Measurements from ENCODE around the gene VAMP1. TPM values are rescaled to one million over a fixed set of nuclear protein-coding genes. Genes with fewer than 3 reads are reported as not detected.
A peak's percentile ranks its signal among the peaks of the same experiment; 100 is the strongest.
"Not testable (repeated sequence)": the region's sequence is repeated elsewhere in the genome, so short reads cannot be mapped to it uniquely, and the experiment has no call there.

VAMP1 gene
- total RNA-seq, 1 donor from 2014 or later, result 52.8 TPM

DNA sequence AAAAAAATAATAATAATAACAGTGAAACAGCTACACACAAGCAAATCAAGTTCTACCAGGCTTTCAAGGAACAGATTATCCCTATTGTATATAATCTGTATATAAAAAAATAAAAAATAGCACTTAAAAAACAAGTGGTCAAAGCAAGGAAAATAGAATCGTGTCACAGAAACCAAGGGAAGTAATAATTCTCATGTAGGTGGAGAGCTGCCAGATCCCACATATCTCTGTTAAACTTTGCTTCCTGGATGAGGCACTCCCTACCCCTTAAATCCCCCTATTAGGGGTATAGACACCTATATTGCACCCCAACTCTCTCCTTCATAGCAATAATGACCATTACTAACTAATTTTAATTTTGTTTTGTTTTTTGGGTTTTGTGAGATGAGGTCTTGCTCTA is 30.1 kb downstream of the VAMP1 start:
- no peak for DNase-seq (ENCODE audit: low spot score)
- Mint-ChIP-seq H3K36me3 (ENCODE audit: low read depth) (peaks cover 4% of the 10 kb centered on the region), H3K4me1 (ENCODE audit: low read depth) (peaks cover 56% of the 10 kb centered on the region), H3K27ac (no peak overlapping the region), H3K27me3 (ENCODE audit: insufficient read depth) (no peaks in the 10 kb centered on the region), H3K4me3 (no peak overlapping the region), H3K9me3 (no peaks in the 10 kb centered on the region)
- intact Hi-C loops (cut with micrococcal nuclease), result no loop called here

DNA sequence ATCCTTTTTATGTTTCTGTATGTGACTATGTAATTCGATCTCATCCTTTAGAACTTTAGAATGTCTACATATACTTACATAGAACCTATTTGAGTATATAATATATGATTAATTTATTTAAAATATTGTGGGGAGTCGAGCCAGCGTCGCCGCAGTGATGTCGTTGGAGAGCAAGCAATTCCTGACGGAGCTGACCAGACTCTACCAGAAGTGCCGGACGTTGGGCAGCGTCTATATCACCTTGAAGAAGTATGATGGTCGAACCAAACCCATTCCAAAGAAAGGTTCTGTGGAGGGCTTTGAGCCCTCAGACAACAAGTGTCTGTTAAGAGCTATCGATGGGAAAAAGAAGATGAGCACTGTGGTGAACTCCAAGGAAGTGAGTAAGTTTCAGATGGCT is 32.1 kb downstream of the VAMP1 start:
- peak overlapping the region; percentile 9 for H3K27ac Mint-ChIP-seq
- no peak for DNase-seq (ENCODE audit: low spot score)
- peaks cover 1% of the 10 kb centered on the region for H3K36me3 Mint-ChIP-seq (ENCODE audit: low read depth)
- intact Hi-C loops (cut with micrococcal nuclease), result no loop called here
- no peak overlapping the region for H3K4me3 Mint-ChIP-seq
- no peaks in the 10 kb centered on the region for H3K27me3 Mint-ChIP-seq (ENCODE audit: insufficient read depth)
- peaks cover 51% of the 10 kb centered on the region for H3K4me1 Mint-ChIP-seq (ENCODE audit: low read depth)
- no peaks in the 10 kb centered on the region for H3K9me3 Mint-ChIP-seq

DNA sequence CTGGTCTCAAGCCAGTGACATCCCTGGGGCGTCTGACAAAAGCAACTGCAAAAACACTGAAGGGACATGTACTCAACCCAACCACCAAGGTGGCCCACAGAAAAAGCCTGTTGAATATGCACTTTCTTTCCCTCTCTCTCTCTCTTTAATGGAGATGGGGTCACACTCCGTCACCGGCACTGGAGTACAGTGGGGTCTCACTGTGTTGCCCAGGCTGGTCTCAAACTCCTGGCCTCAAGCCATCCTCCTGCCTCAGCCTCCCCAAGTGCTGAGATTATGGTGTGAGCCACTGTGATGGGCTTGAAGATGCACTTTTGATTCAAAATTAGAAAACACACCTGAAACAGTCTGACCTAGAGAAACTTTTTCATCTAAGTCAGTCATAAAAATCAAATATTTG is 32.9 kb downstream of the VAMP1 start:
- DNase-seq (ENCODE audit: low spot score), result no peak
- Mint-ChIP-seq H3K9me3 (no peaks in the 10 kb centered on the region), H3K36me3 (ENCODE audit: low read depth) (peaks cover 1% of the 10 kb centered on the region), H3K4me1 (ENCODE audit: low read depth) (peaks cover 51% of the 10 kb centered on the region), H3K27me3 (ENCODE audit: insufficient read depth) (no peaks in the 10 kb centered on the region), H3K4me3 (no peak overlapping the region), H3K27ac (peak overlapping the region; percentile 65)
- intact Hi-C loops (cut with micrococcal nuclease), result no loop called here

DNA sequence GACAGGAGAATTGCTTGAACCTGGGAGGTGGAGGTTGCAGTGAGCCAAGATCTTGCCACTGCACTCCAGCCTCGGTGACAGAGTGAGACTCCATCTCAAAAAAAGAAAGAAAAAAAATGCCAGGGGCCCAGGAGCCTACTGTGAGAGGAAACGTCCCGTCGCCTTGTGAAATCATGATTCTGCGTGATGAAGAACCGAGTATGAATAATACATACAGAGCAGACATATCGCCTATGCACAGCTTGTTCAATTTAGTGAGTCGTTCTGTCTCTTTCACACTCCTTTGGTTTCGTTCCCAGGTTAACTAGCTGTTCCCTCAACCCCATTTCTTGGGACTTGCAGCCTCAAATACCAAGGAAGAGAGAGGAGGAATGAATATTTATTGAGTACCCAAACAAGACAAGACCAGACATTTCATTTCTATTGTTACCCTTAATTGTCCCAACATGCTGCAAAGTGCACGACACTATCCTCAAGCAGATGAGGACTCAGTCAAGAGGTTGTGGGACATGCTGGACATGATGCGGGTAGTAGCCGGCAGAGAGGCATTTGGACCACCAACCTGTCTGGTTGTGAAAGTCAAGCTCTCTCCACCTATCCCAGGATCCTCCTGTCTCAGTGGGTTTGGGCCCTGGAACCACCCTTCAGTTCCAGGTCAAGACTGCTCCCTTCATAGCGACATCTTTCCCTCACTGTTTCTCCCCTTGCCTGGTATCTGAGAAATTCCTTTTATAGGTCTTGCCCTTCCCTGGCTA is 34.3 kb downstream of the VAMP1 start:
- no peak for DNase-seq (ENCODE audit: low spot score)
- H3K36me3 Mint-ChIP-seq (ENCODE audit: low read depth), result peaks cover 1% of the 10 kb centered on the region
- H3K4me1 Mint-ChIP-seq (ENCODE audit: low read depth), result peaks cover 51% of the 10 kb centered on the region
- no peak overlapping the region for H3K4me3 Mint-ChIP-seq
- H3K9me3 Mint-ChIP-seq, result no peaks in the 10 kb centered on the region
- intact Hi-C loops (cut with micrococcal nuclease), result no loop called here
- no peak overlapping the region for H3K27ac Mint-ChIP-seq
- no peaks in the 10 kb centered on the region for H3K27me3 Mint-ChIP-seq (ENCODE audit: insufficient read depth)

DNA sequence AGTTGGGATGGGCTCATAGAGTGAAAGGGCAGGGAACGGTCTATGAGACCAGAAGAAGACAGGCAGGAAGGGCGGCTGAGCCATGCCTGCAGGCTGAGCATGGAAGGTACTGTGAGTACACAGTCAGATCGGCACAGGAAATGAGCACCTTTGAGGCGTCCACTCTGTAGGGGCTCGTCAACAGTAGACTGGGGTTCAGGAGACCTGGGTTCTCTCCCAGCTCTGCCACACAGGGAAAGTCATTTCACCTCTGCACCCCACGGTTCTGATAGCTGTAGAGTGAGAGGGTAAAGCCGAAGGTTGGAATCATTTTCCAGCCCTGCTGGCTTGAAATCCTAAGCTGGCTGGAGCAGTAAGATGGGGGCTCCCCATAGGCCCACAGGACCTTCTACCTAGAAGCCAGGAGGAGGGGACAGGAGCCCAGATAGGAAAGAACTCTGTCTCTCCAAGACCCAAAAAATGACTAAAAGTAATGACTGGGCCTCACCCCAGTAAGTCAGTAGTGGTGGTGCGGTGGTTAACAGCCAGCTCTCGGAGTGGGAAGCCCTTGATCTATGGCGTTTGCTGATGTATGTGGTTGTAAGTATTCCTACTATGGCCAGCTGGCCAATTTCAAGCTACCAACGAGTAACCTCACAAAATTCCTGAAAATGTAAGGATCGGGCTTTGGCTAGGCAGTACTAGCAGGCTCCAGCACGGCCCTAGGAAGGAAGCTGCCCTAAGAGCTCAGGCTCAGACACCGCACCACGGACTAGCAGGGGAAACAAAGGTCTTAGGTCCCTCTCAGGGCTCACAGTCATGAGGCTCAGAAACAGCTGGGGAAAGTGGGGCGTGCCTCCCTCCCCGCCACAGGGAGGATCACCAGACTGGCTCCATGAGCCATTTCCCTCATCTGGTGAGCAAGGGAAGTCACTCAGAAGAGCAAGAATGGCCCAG is 36.0 kb downstream of the VAMP1 start:
- DNase-seq (ENCODE audit: low spot score), result no peak
- no peaks in the 10 kb centered on the region for H3K9me3 Mint-ChIP-seq
- H3K4me3 Mint-ChIP-seq, result peak overlapping the region; percentile 53
- peak overlapping the region; percentile 89 for H3K27ac Mint-ChIP-seq
- intact Hi-C loops (cut with micrococcal nuclease), result loop anchor here (1.0 kb wide), 1 partner anchor 9 kb away; no protein-coding TSS in a partner anchor
- peaks cover 61% of the 10 kb centered on the region for H3K4me1 Mint-ChIP-seq (ENCODE audit: low read depth)
- H3K36me3 Mint-ChIP-seq (ENCODE audit: low read depth), result peaks cover 1% of the 10 kb centered on the region
- no peaks in the 10 kb centered on the region for H3K27me3 Mint-ChIP-seq (ENCODE audit: insufficient read depth)

DNA sequence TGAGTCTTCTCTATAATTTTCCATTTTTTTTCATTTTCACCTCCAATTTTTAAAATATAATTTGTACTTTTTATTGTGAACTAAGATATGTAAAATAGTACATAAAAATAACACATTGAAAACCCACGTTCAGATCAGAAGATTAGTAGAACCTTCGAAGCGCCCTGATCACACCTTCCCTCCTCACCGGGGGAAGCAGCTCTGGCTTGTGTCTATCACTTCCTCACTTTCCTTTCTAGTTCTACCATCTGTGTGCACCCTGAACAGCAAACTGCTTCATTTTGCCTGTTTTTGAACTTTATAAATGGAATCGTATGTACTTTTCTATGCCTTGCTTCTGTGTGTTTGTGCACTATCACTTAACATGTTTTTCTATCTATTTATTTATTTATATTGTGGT is 37.5 kb downstream of the VAMP1 start:
- DNase-seq (ENCODE audit: low spot score), result no peak
- no peaks in the 10 kb centered on the region for H3K27me3 Mint-ChIP-seq (ENCODE audit: insufficient read depth)
- no peaks in the 10 kb centered on the region for H3K9me3 Mint-ChIP-seq
- H3K4me3 Mint-ChIP-seq, result no peak overlapping the region
- peak overlapping the region; percentile 89 for H3K27ac Mint-ChIP-seq
- peaks cover 52% of the 10 kb centered on the region for H3K4me1 Mint-ChIP-seq (ENCODE audit: low read depth)
- intact Hi-C loops (cut with micrococcal nuclease), result no loop called here
- H3K36me3 Mint-ChIP-seq (ENCODE audit: low read depth), result peaks cover 1% of the 10 kb centered on the region

DNA sequence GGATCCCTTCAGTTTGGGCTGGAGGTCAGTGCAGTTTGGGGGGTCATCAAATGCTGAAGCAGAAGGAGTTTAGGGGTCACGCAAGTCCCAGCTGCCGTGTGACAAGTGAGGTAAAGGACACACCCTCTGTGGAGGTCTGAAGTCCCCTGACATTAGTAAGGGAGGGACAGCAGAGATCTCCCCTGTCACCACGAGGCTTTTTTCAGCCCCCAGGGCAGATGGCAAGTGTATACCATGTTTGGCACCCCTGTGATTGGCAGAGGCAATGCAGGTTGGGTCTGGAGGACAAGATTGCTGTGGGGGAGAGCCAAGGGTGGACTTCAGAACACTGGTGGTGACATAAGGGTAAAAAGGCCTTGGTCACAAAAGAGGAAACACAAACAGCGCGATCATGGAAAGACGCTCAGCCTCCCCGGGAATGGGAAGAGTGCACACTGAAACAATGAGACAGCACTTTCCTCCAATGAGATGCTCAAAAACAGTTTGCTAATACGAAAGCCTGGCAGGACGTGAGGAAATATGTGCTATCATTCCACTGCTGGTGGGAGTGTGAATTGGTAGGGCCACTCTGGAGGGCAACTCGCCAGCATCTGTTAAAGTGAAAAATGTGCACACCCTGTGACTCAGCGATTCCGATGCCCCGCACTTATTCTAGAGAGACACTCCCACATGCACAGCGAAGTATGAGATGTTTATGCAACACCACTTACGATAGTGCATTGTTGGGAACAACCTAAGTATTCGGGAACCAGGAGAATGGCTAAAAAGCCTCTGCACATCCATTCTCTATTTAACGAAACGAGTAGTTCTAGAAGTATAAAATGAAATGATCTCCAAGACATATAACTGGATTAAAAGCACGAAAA is 40.1 kb downstream of the VAMP1 start:
- peaks cover 1% of the 10 kb centered on the region for H3K36me3 Mint-ChIP-seq (ENCODE audit: low read depth)
- H3K27me3 Mint-ChIP-seq (ENCODE audit: insufficient read depth), result no peaks in the 10 kb centered on the region
- peaks cover 75% of the 10 kb centered on the region for H3K4me1 Mint-ChIP-seq (ENCODE audit: low read depth)
- H3K9me3 Mint-ChIP-seq, result no peaks in the 10 kb centered on the region
- no peak for DNase-seq (ENCODE audit: low spot score)
- H3K27ac Mint-ChIP-seq, result peak overlapping the region; percentile 87
- intact Hi-C loops (cut with micrococcal nuclease), result no loop called here
- H3K4me3 Mint-ChIP-seq, result peak overlapping the region; percentile 48

DNA sequence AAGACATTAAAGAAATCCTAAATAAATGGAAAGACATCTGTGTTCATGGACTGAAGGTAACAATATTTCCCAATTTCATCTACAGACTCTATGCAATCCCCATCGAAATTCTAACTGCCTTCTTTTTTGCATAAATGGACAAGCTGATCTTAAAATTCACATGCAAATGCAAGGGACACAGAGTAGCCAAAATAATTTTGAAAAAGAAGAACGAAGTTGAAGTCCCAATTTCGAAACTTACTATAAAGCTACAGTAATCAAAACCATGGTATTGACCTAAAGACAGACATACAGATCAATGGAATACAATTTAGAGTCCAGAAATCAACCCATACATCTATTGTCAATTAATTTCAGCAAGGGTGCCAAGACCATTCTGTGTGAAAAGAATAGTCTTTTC is 42.2 kb downstream of the VAMP1 start:
- intact Hi-C loops (cut with micrococcal nuclease), result loop anchor here (10.0 kb wide), 1 partner anchor 256 kb away; the partner anchor contains the start of gene ZNF384
- Mint-ChIP-seq H3K9me3 (no peaks in the 10 kb centered on the region), H3K27ac (peak overlapping the region; percentile 99), H3K36me3 (ENCODE audit: low read depth) (no peaks in the 10 kb centered on the region), H3K4me1 (ENCODE audit: low read depth) (peaks cover 75% of the 10 kb centered on the region), H3K4me3 (no peak overlapping the region), H3K27me3 (ENCODE audit: insufficient read depth) (no peaks in the 10 kb centered on the region)
- DNase-seq (ENCODE audit: low spot score), result no peak

DNA sequence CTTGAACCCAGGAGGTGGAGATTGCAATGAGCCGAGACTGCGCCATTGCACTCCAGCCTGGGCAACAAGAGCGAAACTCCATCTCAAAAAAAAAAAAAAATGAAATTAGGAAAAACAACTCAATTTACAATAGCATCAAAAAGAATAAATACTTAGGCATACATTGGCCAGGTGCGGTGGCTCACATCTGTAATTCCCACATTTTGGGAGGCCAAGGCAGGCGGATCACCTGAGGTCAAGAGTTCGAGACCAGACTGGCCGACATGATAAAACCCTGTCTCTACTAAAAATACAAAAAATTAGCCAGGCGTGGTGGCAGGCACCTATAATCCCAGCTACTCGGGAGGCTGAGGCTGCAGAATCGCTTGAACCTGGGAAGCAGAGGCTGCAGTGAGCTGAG is 42.7 kb downstream of the VAMP1 start:
- not testable (repeated sequence) for H3K36me3 Mint-ChIP-seq (ENCODE audit: low read depth); H3K27me3 Mint-ChIP-seq (ENCODE audit: insufficient read depth); H3K9me3 Mint-ChIP-seq; DNase-seq (ENCODE audit: low spot score)
- Mint-ChIP-seq H3K4me3 (peak overlapping the region; percentile 84), H3K4me1 (ENCODE audit: low read depth) (peaks cover 72% of the 10 kb centered on the region), H3K27ac (peak overlapping the region; percentile 99)
- intact Hi-C loops (cut with micrococcal nuclease), result loop anchor here (1.0 to 10.0 kb wide), 7 partner anchors 16 to 257 kb away; partner anchors contain the start of genes MRPL51, TAPBPL and ZNF384

DNA sequence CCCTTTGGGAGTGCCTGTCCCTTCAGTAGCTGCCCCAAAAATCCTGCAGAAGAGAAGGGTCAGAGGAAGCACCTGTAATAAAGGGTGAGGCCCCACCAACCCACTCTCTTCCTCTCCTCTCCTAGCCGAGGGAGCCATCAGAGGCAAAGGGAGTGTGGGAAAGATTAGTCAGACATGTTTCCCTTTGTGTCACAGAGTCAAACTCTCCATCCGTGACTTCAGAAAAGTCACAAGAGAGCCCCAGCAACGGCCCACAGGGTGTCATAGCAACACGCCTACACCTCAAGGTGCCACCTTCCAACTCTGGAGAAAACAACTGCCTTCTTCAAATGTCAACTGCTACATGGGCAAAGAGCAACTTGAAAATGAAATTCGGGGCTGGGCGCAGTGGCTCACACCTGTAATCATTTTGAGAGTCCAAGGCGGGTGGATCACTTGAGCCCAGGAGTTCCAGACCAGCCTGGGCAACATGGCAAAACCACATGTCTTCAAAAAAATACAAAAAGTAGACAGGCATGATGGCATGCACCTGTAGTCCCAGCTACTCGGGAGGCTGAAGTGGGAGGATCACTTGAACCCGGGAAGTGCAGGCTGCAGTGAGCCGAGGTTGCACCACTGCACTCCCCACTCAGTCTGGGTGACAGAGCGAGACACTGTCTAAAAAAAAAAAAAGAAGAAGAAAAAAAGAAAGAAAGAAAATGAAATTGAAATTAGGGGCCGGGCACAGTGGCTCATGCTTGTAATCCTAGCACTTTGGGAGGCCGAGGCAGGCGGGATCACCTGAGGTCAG is 43.4 kb downstream of the VAMP1 start:
- Mint-ChIP-seq H3K4me1 (ENCODE audit: low read depth) (peaks cover 68% of the 10 kb centered on the region), H3K9me3 (no peaks in the 10 kb centered on the region), H3K36me3 (ENCODE audit: low read depth) (no peaks in the 10 kb centered on the region), H3K27me3 (ENCODE audit: insufficient read depth) (no peaks in the 10 kb centered on the region), H3K27ac (peak overlapping the region; percentile 99), H3K4me3 (peak overlapping the region; percentile 84)
- DNase-seq (ENCODE audit: low spot score), result peak; percentile 82
- intact Hi-C loops (cut with micrococcal nuclease), result loop anchor here (1.0 to 10.0 kb wide), 7 partner anchors 16 to 258 kb away; partner anchors contain the start of genes MRPL51, TAPBPL and ZNF384

DNA sequence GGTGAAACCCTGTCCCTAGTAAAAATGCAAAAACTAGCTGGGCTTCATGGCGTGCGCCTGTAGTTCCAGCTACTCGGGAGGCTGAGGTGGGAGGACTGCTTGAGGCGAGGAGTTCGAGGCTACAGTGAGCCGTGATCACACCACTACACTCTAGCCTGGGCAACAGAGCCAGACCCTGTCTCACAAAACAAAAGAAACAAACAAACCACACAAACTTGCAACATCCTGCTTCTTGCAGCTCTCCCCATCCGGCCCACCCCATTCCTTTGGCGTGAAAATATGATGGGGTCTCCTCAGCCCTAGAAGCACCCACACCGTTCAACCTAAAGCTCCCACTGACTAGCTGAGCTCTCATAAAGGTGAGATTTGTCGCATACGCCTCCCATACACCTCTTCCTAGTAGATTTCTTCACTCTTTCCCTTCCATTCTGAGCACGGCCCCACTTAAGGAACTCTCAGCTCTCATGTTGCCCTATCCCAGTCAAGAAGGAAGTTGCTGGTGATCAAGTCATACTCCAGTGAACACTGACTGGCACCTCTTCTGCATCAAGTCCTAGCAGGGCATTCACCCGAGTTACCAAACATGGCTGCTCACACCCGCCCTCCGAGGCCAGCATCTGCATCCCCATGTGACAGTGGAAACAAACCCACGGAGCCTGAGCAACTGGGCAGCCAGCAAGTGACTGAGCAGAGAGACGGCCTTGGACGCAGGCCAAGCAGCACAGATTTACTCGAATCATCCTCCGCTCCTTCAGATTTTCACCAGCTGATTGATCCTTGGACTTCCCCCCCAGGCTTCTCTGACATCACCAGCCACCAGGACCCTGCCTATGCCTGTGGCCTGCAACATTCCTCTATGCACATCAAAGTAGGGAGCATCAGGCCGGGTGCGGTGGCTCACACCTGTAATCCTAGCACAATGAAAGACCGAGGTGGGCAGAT is 44.6 kb downstream of the VAMP1 start:
- no peaks in the 10 kb centered on the region for H3K9me3 Mint-ChIP-seq
- no peaks in the 10 kb centered on the region for H3K36me3 Mint-ChIP-seq (ENCODE audit: low read depth)
- intact Hi-C loops (cut with micrococcal nuclease), result loop anchor here (2.0 to 10.0 kb wide), 3 partner anchors 37 to 259 kb away; partner anchors contain the start of gene ZNF384
- peak overlapping the region; percentile 99 for H3K27ac Mint-ChIP-seq
- peak overlapping the region; percentile 84 for H3K4me3 Mint-ChIP-seq
- no peak for DNase-seq (ENCODE audit: low spot score)
- peaks cover 60% of the 10 kb centered on the region for H3K4me1 Mint-ChIP-seq (ENCODE audit: low read depth)
- peaks cover 1% of the 10 kb centered on the region for H3K27me3 Mint-ChIP-seq (ENCODE audit: insufficient read depth)
